GM08714 (cell line): ENCODE results near the gene RBM15B.

Experiments used
- H3K4me3 ChIP-seq: fragments of 200-500 bp; sonication (Bioruptor generic); 2 replicates; pipeline ENCODE4 v1.5.1; 2014; ENCODE audit warnings: mild to moderate bottlenecking, low read length, inconsistent platforms
- ZNF274 ChIP-seq: IDR thresholded peaks from 2 replicates; pipeline ENCODE4 v1.6.1; 2012; ENCODE audit warnings: mild to moderate bottlenecking, low read depth, low read length

Gene RBM15B

DNA sequence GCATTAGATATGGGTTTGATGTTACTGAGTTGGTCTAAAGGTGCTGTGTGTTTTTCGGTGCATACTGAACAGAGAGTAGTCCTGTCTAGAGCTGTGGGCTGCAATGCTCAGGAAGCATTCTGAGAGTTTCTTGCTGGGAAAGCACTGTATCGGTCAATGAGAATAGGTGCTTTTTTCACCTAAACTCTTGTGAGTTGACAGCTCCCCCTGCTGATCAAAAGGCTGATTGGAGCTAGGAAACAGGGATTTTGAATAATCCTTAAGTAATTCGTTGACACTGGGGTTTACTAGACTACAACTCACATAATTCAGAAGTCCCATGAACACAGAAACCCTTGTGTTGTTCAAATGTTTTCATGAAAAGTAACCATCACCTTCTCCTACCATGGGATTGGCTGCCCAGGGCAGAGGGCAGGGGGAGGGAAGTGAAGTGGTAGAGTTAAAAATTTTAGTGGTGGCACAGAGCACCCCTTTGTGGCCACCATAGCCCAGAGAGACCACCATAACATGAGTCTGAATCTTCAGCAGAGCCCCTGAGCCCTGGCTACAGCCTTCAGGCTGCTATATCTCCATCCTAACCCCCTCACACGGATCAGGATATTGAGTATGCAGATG lies 19.0 kb upstream of the RBM15B start:
- no peak overlapping the region for H3K4me3 ChIP-seq
- TF ChIP-seq ZNF274, result no peak

DNA sequence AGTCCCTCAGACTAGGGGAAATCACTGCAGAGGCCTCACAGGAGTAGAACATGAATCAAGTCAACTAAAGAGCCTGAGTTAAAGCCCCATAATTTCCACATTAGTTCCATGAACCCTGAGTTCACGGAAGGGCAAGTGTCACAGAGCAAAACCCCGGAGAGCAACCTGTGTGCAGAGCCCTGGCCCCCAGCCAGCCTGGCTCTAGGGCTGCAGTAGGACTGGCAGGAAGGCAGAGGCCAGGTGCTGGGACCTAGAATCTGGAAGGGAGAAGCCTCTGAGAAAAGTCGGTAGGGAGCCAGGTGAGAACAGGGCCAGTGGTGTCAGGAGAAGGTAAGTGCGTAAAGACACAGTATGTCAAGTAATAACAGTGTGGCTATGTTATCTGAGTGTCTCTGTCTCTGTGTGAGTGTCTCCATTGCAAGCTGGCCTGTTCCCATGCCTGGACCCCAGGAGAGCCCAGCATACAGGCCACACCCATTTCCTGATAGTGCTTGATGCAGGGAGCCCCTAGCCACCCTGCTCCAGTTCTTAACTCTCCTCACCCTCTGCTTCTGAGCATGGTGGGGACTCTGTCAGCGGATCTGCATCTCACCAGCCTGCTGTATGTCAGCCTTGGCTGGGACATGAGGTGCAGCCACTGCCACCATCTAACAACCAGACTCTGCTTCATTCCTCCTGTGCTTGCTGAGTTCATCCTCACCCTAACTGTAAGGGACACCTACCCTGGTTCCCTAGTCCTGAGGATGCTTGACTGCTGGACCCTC lies 17.2 kb upstream of the RBM15B start:
- H3K4me3 ChIP-seq, result no peak overlapping the region
- TF ChIP-seq ZNF274, result no peak

DNA sequence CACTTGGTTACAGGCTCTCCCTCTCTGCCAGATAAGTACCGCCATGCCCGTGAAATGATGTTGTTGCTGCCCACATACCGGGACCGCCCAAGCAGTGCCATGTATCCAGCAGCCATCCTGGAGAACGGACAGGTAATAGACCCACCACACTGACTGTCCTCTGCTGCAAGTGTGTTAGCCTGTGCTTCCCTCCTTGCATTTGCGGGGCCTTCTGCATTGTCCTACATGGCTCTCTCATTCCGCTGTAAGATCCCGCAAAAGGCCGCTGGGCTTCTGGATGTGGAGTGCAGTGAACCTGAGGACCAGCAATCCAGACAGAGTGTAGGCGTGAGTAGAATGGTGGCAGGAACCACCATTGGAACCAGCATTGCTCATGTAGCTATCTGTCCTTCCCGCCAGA lies 16.6 kb upstream of the RBM15B start:
- TF ChIP-seq ZNF274, result no peak
- H3K4me3 ChIP-seq, result no peak overlapping the region

DNA sequence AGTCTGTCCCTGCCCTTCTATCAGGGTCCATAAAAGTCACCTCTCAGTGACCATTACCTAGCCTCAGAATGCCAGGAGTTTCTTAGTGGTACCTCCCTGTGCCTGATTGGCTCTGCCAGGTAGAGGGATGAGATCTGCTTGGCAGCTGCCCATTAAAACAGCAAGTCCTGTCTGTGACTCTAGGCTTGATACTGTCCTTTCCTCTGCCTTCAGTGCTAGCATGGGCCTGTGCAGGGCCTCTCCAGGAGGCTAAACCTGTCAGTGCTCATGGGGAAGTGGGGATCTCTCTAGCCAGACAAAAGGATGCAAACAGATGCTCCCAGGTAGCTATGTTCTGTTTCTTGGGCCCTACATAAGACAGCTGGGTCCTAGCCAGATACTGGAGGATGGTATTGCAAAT lies 15.9 kb upstream of the RBM15B start:
- no peak for TF ChIP-seq ZNF274
- H3K4me3 ChIP-seq, result no peak overlapping the region

DNA sequence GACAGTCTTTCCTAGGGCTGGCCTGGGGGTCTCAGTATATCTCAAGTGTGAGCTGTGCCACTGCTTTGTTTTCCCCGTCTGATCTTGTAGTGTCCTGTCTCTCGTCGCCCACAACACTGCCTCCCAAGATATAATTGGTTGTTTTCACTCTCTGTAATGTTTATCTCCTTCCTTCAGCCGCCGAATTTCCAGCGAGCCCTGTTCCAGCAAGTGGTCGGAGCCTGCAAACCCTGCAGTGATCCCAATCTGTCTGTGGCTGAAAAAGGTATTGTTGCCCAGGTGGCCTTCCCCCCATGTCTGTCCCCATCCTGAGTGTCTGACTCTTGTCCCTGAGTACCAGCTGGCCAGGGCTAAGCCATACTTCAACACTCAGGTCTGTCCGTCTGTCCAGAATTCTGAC lies 15.5 kb upstream of the RBM15B start:
- no peak for TF ChIP-seq ZNF274
- no peak overlapping the region for H3K4me3 ChIP-seq

DNA sequence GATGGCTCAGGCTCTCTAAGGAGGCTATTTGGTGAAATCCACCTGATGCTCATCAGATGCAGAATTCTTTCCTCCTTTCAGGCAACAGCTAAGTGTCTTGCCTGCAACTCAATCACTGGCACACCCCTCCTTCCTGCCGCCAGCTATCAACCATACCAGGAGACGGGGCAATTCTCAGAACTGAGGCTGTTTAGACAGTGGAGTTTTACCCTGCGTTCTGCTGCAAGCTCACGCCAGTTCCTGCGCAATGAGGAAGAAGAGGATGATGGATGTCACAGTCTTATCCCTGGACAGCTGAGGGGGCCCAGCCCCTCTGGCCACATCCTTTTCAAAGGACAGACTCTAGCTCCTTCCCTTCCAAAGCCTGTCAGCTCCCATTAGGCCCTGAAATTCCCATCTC lies 13.0 kb upstream of the RBM15B start:
- H3K4me3 ChIP-seq, result no peak overlapping the region
- no peak for TF ChIP-seq ZNF274

DNA sequence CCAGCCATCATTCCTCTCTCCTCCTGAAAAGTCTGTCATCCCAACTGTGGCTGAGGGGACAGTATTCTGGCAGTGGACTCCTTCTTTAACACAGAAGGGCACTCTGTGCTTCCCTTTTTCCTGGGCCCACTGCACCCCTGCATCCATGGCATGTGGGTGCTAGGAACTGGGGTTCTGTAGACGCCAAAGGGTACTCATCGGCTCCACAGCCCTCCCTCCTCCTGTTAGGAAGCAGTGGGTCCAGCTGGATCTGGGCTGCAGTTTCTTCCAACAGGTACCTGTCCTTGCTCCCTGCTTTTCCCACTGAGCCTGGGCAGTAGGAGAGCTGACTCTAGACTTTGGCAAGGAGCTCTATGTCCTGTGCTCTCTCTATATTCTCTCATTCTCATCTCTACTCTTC lies 12.4 kb upstream of the RBM15B start:
- H3K4me3 ChIP-seq, result no peak overlapping the region

DNA sequence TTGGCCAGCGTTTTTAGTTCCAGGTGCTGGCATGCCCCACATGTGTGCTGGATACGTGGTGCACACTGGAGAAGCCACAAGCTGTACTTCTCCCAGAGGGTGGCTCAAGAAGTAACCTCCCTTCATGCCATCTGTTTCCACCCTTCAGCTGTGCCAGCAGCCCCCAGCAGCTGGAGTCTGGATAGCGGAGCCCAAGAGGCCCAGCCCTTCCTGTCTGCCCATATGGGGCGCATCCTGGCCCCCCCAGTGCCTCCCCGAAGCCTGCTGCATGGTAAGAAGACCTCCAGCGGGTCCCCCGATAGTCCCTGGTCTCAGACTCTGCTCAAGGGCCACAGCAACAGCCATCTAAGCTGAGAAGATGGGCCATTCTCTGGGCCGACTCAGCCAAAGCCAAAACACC lies 11.8 kb upstream of the RBM15B start:
- H3K4me3 ChIP-seq, result no peak overlapping the region
- no peak for TF ChIP-seq ZNF274

More for the DNA sequence above, 12.4 kb upstream of the RBM15B start:
- no peak for TF ChIP-seq ZNF274

DNA sequence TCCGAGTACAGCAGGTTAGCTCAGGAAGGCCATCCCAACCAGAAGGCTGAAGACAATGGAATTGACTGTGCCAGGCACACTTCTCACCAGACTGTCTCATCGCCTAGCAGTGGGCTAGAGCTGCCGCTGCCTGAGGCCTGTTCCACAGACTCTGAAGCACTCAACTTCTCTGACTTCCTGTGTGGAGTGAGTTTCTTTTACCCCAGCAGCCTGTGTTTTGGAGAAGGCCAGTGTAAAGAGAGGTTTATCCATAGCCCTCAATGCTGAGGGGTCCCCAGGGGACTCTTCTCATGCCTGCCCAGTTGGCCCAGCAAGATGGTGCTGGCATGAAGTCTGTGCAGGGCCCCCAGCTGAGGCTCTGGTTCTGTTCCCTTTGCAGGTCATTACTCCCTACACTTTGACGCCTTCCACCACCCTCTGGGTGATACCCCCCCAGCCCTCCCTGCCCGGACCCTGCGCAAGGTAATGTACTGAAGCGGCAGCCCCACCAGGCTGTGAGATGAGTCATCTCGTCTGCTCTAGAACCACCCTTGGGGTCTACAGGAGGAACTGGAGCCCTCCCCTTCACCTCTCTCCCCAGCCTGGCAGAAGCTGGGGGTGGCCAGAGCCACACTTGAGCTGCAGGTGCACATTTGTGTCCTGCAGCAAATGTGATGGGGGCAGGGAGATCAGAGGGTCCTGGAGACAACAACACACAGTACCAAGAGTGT lies 11.2 kb upstream of the RBM15B start:
- no peak for TF ChIP-seq ZNF274
- no peak overlapping the region for H3K4me3 ChIP-seq

DNA sequence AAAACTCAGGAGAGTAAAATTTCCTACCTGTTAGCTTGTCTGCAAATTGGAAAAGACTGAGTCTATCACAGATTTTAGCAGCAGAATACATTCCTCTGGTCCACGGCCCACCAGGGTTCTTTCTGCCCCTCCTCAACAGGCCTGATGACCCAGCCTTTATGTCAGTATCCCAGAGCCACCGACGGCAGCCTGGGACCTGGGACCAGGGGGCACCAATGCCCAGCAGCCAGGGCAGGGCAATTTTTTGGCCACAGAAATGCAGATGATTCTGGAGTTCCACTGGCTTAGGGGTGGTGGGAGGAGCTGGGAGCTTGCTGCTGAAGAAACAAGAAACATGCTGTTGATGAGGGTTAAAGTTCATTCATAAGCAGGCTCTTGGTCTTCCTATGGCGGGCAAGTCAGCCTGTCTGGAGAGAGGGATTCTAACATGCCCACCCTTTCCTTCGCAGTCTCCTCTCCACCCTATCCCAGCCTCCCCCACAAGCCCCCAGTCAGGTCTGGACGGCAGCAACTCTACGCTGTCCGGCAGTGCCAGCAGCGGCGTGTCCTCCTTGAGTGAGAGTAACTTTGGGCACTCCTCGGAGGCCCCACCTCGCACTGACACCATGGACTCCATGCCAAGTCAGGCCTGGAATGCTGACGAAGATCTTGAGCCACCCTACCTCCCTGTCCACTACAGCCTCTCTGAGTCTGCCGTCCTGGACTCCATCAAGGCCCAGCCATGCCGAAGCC lies 10.3 kb upstream of the RBM15B start:
- TF ChIP-seq ZNF274, result no peak
- H3K4me3 ChIP-seq, result no peak overlapping the region

DNA sequence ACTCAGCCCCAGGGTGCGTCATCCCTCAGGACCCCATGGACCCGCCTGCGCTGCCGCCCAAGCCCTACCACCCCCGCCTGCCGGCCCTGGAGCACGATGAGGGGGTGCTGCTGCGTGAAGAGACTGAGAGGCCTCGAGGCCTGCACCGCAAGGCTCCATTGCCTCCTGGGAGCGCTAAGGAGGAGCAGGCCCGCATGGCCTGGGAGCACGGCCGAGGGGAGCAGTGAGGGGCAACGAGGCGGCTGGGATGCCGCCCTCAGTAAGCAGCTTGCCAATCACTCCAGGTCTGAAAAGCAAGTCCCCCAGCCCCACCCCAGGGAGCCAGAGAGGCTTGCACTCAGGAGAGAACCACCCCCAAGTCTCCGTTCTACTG lies 9.8 kb upstream of the RBM15B start:
- H3K4me3 ChIP-seq, result no peak overlapping the region
- no peak for TF ChIP-seq ZNF274

DNA sequence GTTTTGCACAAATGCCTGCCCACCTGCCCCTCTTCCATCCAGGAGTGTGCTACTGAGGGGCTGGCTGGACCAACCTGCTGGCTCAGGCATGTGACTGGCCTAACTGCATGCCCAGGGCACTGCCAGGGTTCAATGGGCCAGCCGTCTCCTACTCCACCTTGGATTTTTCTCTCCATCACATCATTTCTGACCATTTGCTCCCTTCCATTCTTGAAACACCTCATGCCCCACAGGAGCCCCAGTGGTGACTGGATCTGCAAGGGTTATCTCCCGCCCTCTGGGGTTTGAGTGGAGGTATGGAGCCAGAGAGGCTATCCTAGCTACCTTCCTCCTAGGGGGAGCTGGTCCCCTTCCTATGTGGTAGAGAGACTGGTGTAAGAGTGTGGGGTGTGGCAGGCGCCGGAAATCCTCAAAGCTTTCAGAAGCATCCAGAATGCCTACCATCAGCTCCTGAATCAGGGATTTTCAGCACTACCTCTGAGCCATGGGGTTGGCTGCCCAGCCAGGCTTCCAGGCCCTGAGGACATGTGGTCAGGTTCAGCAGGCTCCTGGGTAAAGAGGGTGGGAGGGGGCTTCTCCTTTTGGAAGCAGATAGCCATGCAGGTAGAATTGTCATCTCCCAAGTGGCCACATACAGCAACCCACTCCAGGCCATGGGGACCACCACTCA lies 8.9 kb upstream of the RBM15B start:
- TF ChIP-seq ZNF274, result no peak
- H3K4me3 ChIP-seq, result no peak overlapping the region

DNA sequence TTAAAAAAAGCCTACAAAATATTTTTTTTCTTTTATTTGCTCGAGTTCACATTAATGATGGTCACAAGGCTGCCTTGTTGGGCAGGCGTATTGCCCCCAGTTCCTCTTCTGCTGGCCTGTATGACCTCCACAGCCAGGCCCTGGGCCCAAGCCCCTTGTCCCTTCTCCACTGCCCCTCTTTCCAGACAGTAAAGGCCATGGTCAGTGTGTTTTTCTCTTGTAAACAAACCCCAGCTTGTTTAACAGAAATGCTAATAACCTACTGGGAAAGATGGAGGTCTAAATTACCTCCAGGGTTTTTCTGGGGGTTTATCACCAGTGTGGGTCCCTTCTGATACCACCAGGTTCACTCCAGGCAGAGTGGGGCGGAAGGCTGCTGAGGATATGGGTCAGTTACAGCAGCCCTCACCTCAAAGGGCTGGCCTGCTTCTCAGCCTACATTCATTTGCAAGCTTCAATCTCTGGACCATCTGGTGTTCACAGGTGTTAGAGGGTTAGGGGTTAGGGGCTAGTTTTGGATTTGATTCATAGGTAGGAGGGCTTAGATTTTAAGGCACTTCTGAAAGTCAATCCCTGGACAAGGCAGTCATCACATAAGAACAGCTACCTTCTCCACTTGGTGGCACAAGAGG lies 8.0 kb upstream of the RBM15B start:
- H3K4me3 ChIP-seq, result no peak overlapping the region
- no peak for TF ChIP-seq ZNF274
